K562 (cell line): ENCODE data around the gene RNF41. TPM values are rescaled to one million over a fixed set of nuclear protein-coding genes. Genes with fewer than 3 reads are reported as not detected.

ENCODE experiments used
- ATF3 ChIP-seq, 2 experiments: fragments of 450-650 bp in 1 of 2; sonication (generic) in 1 of 2; formaldehyde crosslinking in 1 of 2; IDR thresholded peaks in 1 of 2; conservative IDR thresholded peaks in 1 of 2; 2 replicates each; pipeline versions ENCODE4 v1.6.1 to v1.8.1; 2016 to 2023; ENCODE audit warnings: mild to moderate bottlenecking in 2 of 2, moderate library complexity in 2 of 2, inconsistent platforms in 1 of 2, missing genetic modification reagents in 1 of 2
- CHD4 ChIP-seq: fragments of 200-600 bp; sonication (generic); IDR thresholded peaks from 3 replicates; pipeline ENCODE4 v1.6.1; 2012; ENCODE audit warnings: low read depth, mild to moderate bottlenecking, mixed read lengths, low read length, inconsistent platforms; ENCODE audit not compliant: insufficient read depth, insufficient replicate concordance, poor library complexity, severe bottlenecking
- HIVEP1 ChIP-seq: fragments of 250-450 bp; sonication (Bioruptor Pico); IDR thresholded peaks from 2 replicates; pipeline ENCODE4 v1.4.0; 2020; ENCODE audit warnings: mild to moderate bottlenecking
- HNRNPLL ChIP-seq: fragments of 200-400 bp; formaldehyde crosslinking; IDR thresholded peaks from 2 replicates; pipeline ENCODE4 v1.6.1; 2017; ENCODE audit warnings: low read length, low read depth, mild to moderate bottlenecking; ENCODE audit not compliant: poor library complexity, severe bottlenecking
- KAT7 ChIP-seq: sonication (generic); formaldehyde crosslinking; IDR thresholded peaks from 2 replicates; pipeline ENCODE4 v1.8.0; 2022; ENCODE audit warnings: missing genetic modification reagents, mild to moderate bottlenecking, borderline replicate concordance
- LCOR ChIP-seq: sonication (generic); formaldehyde crosslinking; IDR thresholded peaks from 2 replicates; pipeline ENCODE4 v1.8.0; 2022; ENCODE audit warnings: mild to moderate bottlenecking, missing genetic modification reagents
- MCM3 ChIP-seq: fragments of 450-650 bp; IDR thresholded peaks from 2 replicates; pipeline ENCODE4 v1.6.1; 2016
- MTF1 ChIP-seq: fragments of 250-450 bp; sonication (Bioruptor Pico); IDR thresholded peaks from 2 replicates; pipeline ENCODE4 v1.9.0; 2021; ENCODE audit warnings: moderate library complexity, mild to moderate bottlenecking, inconsistent platforms, borderline replicate concordance
- NONO ChIP-seq, 2 experiments: fragments of 200-400 bp in 1 of 2; fragments of 450-650 bp in 1 of 2; formaldehyde crosslinking in 1 of 2; IDR thresholded peaks; 2 replicates each; pipeline ENCODE4 v1.6.1; 2017; ENCODE audit warnings: low read depth in 2 of 2, mild to moderate bottlenecking in 2 of 2, moderate library complexity in 2 of 2, low read length in 1 of 2
- NR4A1 ChIP-seq, 2 experiments: fragments of 250-450 bp in 1 of 2; fragments of 450-650 bp in 1 of 2; sonication (Bioruptor Pico) in 1 of 2; IDR thresholded peaks; 2 replicates each; pipeline versions ENCODE4 v1.4.0 to v1.6.1; 2016 to 2020; ENCODE audit warnings: mild to moderate bottlenecking in 2 of 2, missing compliant biosample characterization in 1 of 2, missing genetic modification characterization in 1 of 2, moderate library complexity in 1 of 2
- NRF1 ChIP-seq, 2 experiments: fragments of 450-650 bp; IDR thresholded peaks in 1 of 2; conservative IDR thresholded peaks in 1 of 2; 2 replicates each; pipeline ENCODE4 v1.6.1; 2014; ENCODE audit warnings: mild to moderate bottlenecking in 2 of 2
- PML ChIP-seq: IDR thresholded peaks from 2 replicates; pipeline ENCODE4 v1.6.1; 2012; ENCODE audit warnings: low read length, inconsistent platforms
- RAD51 ChIP-seq: fragments of 450-650 bp; IDR thresholded peaks from 2 replicates; pipeline ENCODE4 v1.7.1; 2016; ENCODE audit warnings: low read depth, mild to moderate bottlenecking, borderline replicate concordance
- RBM25 ChIP-seq: fragments of 200-400 bp; formaldehyde crosslinking; IDR thresholded peaks from 2 replicates; pipeline ENCODE4 v1.6.1; 2018; ENCODE audit warnings: low read length, low read depth, moderate library complexity; ENCODE audit not compliant: severe bottlenecking
- SMARCA5 ChIP-seq: fragments of 450-650 bp; IDR thresholded peaks from 2 replicates; pipeline ENCODE4 v1.6.1; 2016
- SMARCE1 ChIP-seq: fragments of 450-650 bp; IDR thresholded peaks from 2 replicates; pipeline ENCODE4 v1.7.1; 2016; ENCODE audit warnings: mild to moderate bottlenecking
- TBP ChIP-seq: optimal IDR thresholded peaks from 2 replicates; pipeline ENCODE3; 2011; ENCODE audit warnings: low read depth, low read length, improper control_type of control experiment
- TCF3 ChIP-seq: sonication (generic); formaldehyde crosslinking; IDR thresholded peaks from 2 replicates; pipeline ENCODE4 v1.4.0; 2020; ENCODE audit warnings: mild to moderate bottlenecking, missing genetic modification reagents
- YY1 ChIP-seq, 3 experiments: IDR thresholded peaks; 2 replicates each; pipeline ENCODE4 v1.6.1; 2011; ENCODE audit warnings: low read length in 2 of 3, mild to moderate bottlenecking in 2 of 3, moderate library complexity in 2 of 3, borderline replicate concordance in 1 of 3, control low read depth in 1 of 3, low read depth in 1 of 3; ENCODE audit not compliant: insufficient read depth in 3 of 3, insufficient replicate concordance in 2 of 3, control insufficient read depth in 1 of 3, insufficient read length in 1 of 3; ENCODE audit errors: extremely low read depth in 1 of 3
- ZNF174 ChIP-seq: fragments of 250-450 bp; sonication (Bioruptor Pico); IDR thresholded peaks from 2 replicates; pipeline ENCODE4 v1.4.0; 2020; ENCODE audit warnings: mild to moderate bottlenecking
- ZNF274 ChIP-seq: IDR thresholded peaks from 2 replicates; pipeline ENCODE4 v1.6.1; 2011; ENCODE audit warnings: low read depth, mild to moderate bottlenecking, low read length, moderate library complexity, borderline replicate concordance
- ZNF431 ChIP-seq: sonication (generic); formaldehyde crosslinking; IDR thresholded peaks from 2 replicates; pipeline ENCODE4 v1.8.0; 2022; ENCODE audit warnings: mild to moderate bottlenecking, missing genetic modification reagents
- ZNF586 ChIP-seq: fragments of 450-650 bp; formaldehyde crosslinking; conservative IDR thresholded peaks from 2 replicates; pipeline ENCODE4 v1.4.0; 2020; ENCODE audit warnings: mild to moderate bottlenecking, moderate library complexity
- polyA plus RNA-seq, 8 experiments: library from polyadenylated mRNA; depleted of rRNA in 4 of 8; stranded (reverse) in 5 of 8; unstranded in 3 of 8; fragments of >200 nt; fragmentation: Nextera tagmentation in 2 of 8; fragmentation: Illumina TruSeq in 1 of 8; extraction: Ambion mirVana in 2 of 8; extraction: Trizol in 1 of 8; gene quantifications; 2 replicates each; pipeline versions ENCODE4 v1.2.1 to v1.2.3, GENCODE V29; 2011 to 2014; ENCODE audit warnings: inconsistent platforms in 1 of 8, missing spikeins in 1 of 8
- total RNA-seq, 7 experiments: library from RNA; depleted of rRNA in 6 of 7; stranded (reverse); fragments of >200 nt in 6 of 7; fragmentation: Illumina TruSeq in 2 of 7; extraction: Trizol in 2 of 7; gene quantifications; 2 replicates each; pipeline versions ENCODE4 v1.2.1 to v1.2.3, GENCODE V29; 2011 to 2021; ENCODE audit warnings: low replicate concordance in 1 of 7
- TF ChIP-seq, protein P1 (sequence below), 3 experiments: IDR thresholded peaks in 2 of 3; conservative IDR thresholded peaks in 1 of 3; 2 replicates each; pipeline ENCODE4 v1.5.1; 2011 to 2012; ENCODE audit warnings: low read length in 3 of 3, mild to moderate bottlenecking in 3 of 3, control low read depth in 2 of 3, improper control_type of control experiment in 1 of 3, inconsistent platforms in 1 of 3, low read depth in 1 of 3, mixed read lengths in 1 of 3, moderate library complexity in 1 of 3; ENCODE audit not compliant: insufficient read depth in 2 of 3

Gene RNF41
- total and polyA plus RNA-seq, 9 of the 15 experiments (the other 6 are each of a cell fraction or from before 2014, with no cell fraction given): 28.2 to 46.8 (median 33.8) TPM

GRCh38 chr12:56189099-56189917, 32.4 kb downstream of the RNF41 start, which contains the start of gene SMARCC2 (continued):
- TF ChIP-seq ZNF586: no peak
- no peak; the same call in 1 of the 2 replicates for TF ChIP-seq TCF3 (CRISPR knock-in tag)
- TF ChIP-seq RAD51: no peak
- TF ChIP-seq ZNF274: no peak
- peak in 1 of 2 experiments; percentile 71; a peak in 1 of 4 replicates for TF ChIP-seq NONO (IDR thresholded peaks at IDR 0.05; ENCODE audit: low read depth in 2 of 2, low read length in 1 of 2)
- TF ChIP-seq SMARCE1: no peak
- no peak for TF ChIP-seq MTF1 (CRISPR knock-in tag)
- no peak for TF ChIP-seq ZNF174
- TF ChIP-seq, protein P1, sequence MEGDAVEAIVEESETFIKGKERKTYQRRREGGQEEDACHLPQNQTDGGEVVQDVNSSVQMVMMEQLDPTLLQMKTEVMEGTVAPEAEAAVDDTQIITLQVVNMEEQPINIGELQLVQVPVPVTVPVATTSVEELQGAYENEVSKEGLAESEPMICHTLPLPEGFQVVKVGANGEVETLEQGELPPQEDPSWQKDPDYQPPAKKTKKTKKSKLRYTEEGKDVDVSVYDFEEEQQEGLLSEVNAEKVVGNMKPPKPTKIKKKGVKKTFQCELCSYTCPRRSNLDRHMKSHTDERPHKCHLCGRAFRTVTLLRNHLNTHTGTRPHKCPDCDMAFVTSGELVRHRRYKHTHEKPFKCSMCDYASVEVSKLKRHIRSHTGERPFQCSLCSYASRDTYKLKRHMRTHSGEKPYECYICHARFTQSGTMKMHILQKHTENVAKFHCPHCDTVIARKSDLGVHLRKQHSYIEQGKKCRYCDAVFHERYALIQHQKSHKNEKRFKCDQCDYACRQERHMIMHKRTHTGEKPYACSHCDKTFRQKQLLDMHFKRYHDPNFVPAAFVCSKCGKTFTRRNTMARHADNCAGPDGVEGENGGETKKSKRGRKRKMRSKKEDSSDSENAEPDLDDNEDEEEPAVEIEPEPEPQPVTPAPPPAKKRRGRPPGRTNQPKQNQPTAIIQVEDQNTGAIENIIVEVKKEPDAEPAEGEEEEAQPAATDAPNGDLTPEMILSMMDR (IDR thresholded peaks at IDR 0.05 in 2 of 3, conservative IDR thresholded peaks at IDR 0.05 in 1 of 3; ENCODE audit: insufficient read depth in 2 of 3, low read depth in 1 of 3, low read length in 3 of 3): peak; percentile 72 to 95 (median 95)
- TF ChIP-seq PML: peak; percentile 33; the same call in 1 of the 2 replicates
- TF ChIP-seq SMARCA5: 0 out of 2 replicates have a peak, but pooled peaks have one; percentile 44
- no peak for TF ChIP-seq MCM3
- no peak for TF ChIP-seq KAT7 (CRISPR knock-in tag)
- TF ChIP-seq YY1 (IDR thresholded peaks at IDR 0.05; ENCODE audit: borderline replicate concordance in 1 of 3, control insufficient read depth in 1 of 3, extremely low read depth in 1 of 3, insufficient read depth in 3 of 3, insufficient read length in 1 of 3, insufficient replicate concordance in 2 of 3, low read depth in 1 of 3, low read length in 2 of 3): peak; percentile 30 to 83 (median 75)
- TF ChIP-seq NRF1 (conservative IDR thresholded peaks at IDR 0.05 in 1 of 2, IDR thresholded peaks at IDR 0.05 in 1 of 2): no peak; a peak in 1 of 4 replicates
- TF ChIP-seq RBM25: peak; percentile 95
- TF ChIP-seq HIVEP1 (CRISPR knock-in tag): no peak
- peak; percentile 2 for TF ChIP-seq HNRNPLL
- TF ChIP-seq CHD4: no peak
- TF ChIP-seq TBP: peak; percentile 53
- no peak for TF ChIP-seq ATF3 (IDR thresholded peaks at IDR 0.05)
- TF ChIP-seq ATF3 (CRISPR knock-in tag; conservative IDR thresholded peaks at IDR 0.05): no peak
- no peak for TF ChIP-seq ZNF431 (CRISPR knock-in tag)
- no peak for TF ChIP-seq LCOR (CRISPR knock-in tag)
- TF ChIP-seq NR4A1 (CRISPR knock-in tag; IDR thresholded peaks at IDR 0.05): no peak
- TF ChIP-seq NR4A1 (tag; IDR thresholded peaks at IDR 0.05): no peak
